SJSA1 (cell line): Measurements from ENCODE around the gene SCYL1. TPM values are rescaled to one million over a fixed set of nuclear protein-coding genes. Genes with fewer than 3 reads are reported as not detected.

Experiments used
- DNase-seq, 2 experiments: peaks; one replicate each; pipeline ENCODE4 v3.0.0-alpha.2; 2015 to 2020; ENCODE audit warnings: low spot score in 2 of 2, low read depth in 1 of 2
- H3K27ac ChIP-seq: fragments of 250-450 bp; sonication (Bioruptor Pico); 2 replicates; pipeline ENCODE4 v1.5.1; 2020; ENCODE audit warnings: mild to moderate bottlenecking, moderate library complexity
- H3K27me3 ChIP-seq: fragments of 250-450 bp; sonication (Bioruptor Pico); replicated peaks from 2 replicates; pipeline ENCODE4 v1.5.1; 2020; ENCODE audit warnings: mild to moderate bottlenecking, moderate library complexity
- H3K36me3 ChIP-seq: fragments of 250-450 bp; sonication (Bioruptor Pico); 2 replicates; pipeline ENCODE4 v1.5.1; 2020; ENCODE audit warnings: mild to moderate bottlenecking
- H3K4me1 ChIP-seq: fragments of 250-450 bp; sonication (Bioruptor Pico); replicated peaks from 2 replicates; pipeline ENCODE4 v1.6.1; 2021; ENCODE audit warnings: mild to moderate bottlenecking
- H3K4me3 ChIP-seq: fragments of 250-450 bp; sonication (Bioruptor Pico); 2 replicates; pipeline ENCODE4 v1.5.1; 2020; ENCODE audit warnings: mild to moderate bottlenecking
- H3K9me3 ChIP-seq: fragments of 250-450 bp; sonication (Bioruptor Pico); replicated peaks from 2 replicates; pipeline ENCODE4 v1.5.1; 2020; ENCODE audit warnings: mild to moderate bottlenecking
- total RNA-seq: library from RNA; depleted of rRNA; stranded (reverse); fragments of >200 nt; shearing (Covaris generic); gene quantifications from 2 replicates; pipeline ENCODE4 v1.2.3, GENCODE V29; 2014; rRNA removed

The SCYL1 gene
- total RNA-seq, result 103 and 130 TPM in 2 replicates

GRCh38 chr11:65524741-65525545 is at the start of gene SCYL1:
Gene SCYL1 (plus strand): TSS chr11:65525083. CDS start chr11:65525154, 71 bp downstream.
- peak within 1 kb of the TSS; percentile 98 for H3K4me3 ChIP-seq
- DNase-seq, result peak; percentile 88

GRCh38 chr11:65476632-65477148 is 48.2 kb upstream of the SCYL1 start:
- DNase-seq, result no peak
- Histone ChIP-seq H3K4me3 (peak overlapping the region; percentile 66), H3K27me3 (no peaks in the 10 kb centered on the region), H3K27ac (peak overlapping the region; percentile 93), H3K9me3 (no peaks in the 10 kb centered on the region), H3K36me3 (peaks cover 10% of the 10 kb centered on the region), H3K4me1 (peaks cover 75% of the 10 kb centered on the region)

More at GRCh38 chr11:65524741-65525545, at the start of gene SCYL1:
- Histone ChIP-seq H3K27ac (peak within 1 kb of the TSS; percentile 84), H3K4me1 (peaks cover 18% of the 10 kb centered on the region), H3K36me3 (peaks cover 51% of the 10 kb centered on the region), H3K9me3 (0 out of 2 replicates have a peak, but pooled peaks cover 2% of the 10 kb centered on the region), H3K27me3 (no peaks in the 10 kb centered on the region)

GRCh38 chr11:65477149-65477965 is 47.5 kb upstream of the SCYL1 start:
- no peaks in the 10 kb centered on the region for H3K27me3 ChIP-seq
- H3K27ac ChIP-seq, result peak overlapping the region; percentile 93
- DNase-seq, result peak; percentile 99
- peaks cover 10% of the 10 kb centered on the region for H3K36me3 ChIP-seq
- H3K4me3 ChIP-seq, result peak overlapping the region; percentile 66
- peaks cover 75% of the 10 kb centered on the region for H3K4me1 ChIP-seq
- no peaks in the 10 kb centered on the region for H3K9me3 ChIP-seq

GRCh38 chr11:65478388-65479183 is 46.3 kb upstream of the SCYL1 start:
- no peaks in the 10 kb centered on the region for H3K27me3 ChIP-seq
- H3K4me1 ChIP-seq, result peaks cover 67% of the 10 kb centered on the region
- no peak overlapping the region for H3K4me3 ChIP-seq
- no peak for DNase-seq
- H3K36me3 ChIP-seq, result peaks cover 10% of the 10 kb centered on the region
- no peaks in the 10 kb centered on the region for H3K9me3 ChIP-seq
- peak overlapping the region; percentile 65 for H3K27ac ChIP-seq

GRCh38 chr11:65479184-65480145 is 45.4 kb upstream of the SCYL1 start:
- no peak overlapping the region for H3K4me3 ChIP-seq
- H3K27me3 ChIP-seq, result no peaks in the 10 kb centered on the region
- peaks cover 65% of the 10 kb centered on the region for H3K4me1 ChIP-seq
- H3K36me3 ChIP-seq, result peaks cover 10% of the 10 kb centered on the region
- peak overlapping the region; percentile 65 for H3K27ac ChIP-seq
- DNase-seq, result peak; percentile 86 to 88
- no peaks in the 10 kb centered on the region for H3K9me3 ChIP-seq

GRCh38 chr11:65482306-65482850 is 42.5 kb upstream of the SCYL1 start:
- H3K4me3 ChIP-seq, result no peak overlapping the region
- H3K36me3 ChIP-seq, result no peaks in the 10 kb centered on the region
- no peaks in the 10 kb centered on the region for H3K9me3 ChIP-seq
- no peaks in the 10 kb centered on the region for H3K27me3 ChIP-seq
- H3K4me1 ChIP-seq, result peaks cover 70% of the 10 kb centered on the region
- peak overlapping the region; percentile 65 for H3K27ac ChIP-seq
- peak in 1 of 2 experiments; percentile 67 for DNase-seq

- DNase-seq, result no peak
These were observed 39.0 kb upstream of the SCYL1 start for GRCh38 chr11:65485920-65486219.

GRCh38 chr11:65486570-65487466 is 38.1 kb upstream of the SCYL1 start:
- DNase-seq, result no peak
- no peak overlapping the region for H3K4me3 ChIP-seq
- H3K9me3 ChIP-seq, result no peaks in the 10 kb centered on the region
- H3K27ac ChIP-seq, result peak overlapping the region; percentile 92
- H3K4me1 ChIP-seq, result peaks cover 72% of the 10 kb centered on the region
- H3K36me3 ChIP-seq, result no peaks in the 10 kb centered on the region
- H3K27me3 ChIP-seq, result no peaks in the 10 kb centered on the region

More at GRCh38 chr11:65485920-65486219, 39.0 kb upstream of the SCYL1 start:
- Histone ChIP-seq H3K36me3 (no peaks in the 10 kb centered on the region), H3K27ac (no peak overlapping the region), H3K27me3 (no peaks in the 10 kb centered on the region), H3K9me3 (no peaks in the 10 kb centered on the region), H3K4me1 (peaks cover 72% of the 10 kb centered on the region), H3K4me3 (no peak overlapping the region)

GRCh38 chr11:65487467-65488272 is 37.2 kb upstream of the SCYL1 start:
- Histone ChIP-seq H3K36me3 (no peaks in the 10 kb centered on the region), H3K9me3 (no peaks in the 10 kb centered on the region), H3K27me3 (no peaks in the 10 kb centered on the region), H3K4me1 (peaks cover 72% of the 10 kb centered on the region), H3K4me3 (no peak overlapping the region), H3K27ac (peak overlapping the region; percentile 92)
- DNase-seq, result peak; percentile 99 to 100

GRCh38 chr11:65488273-65489034 is 36.4 kb upstream of the SCYL1 start:
- no peak overlapping the region for H3K4me3 ChIP-seq
- no peaks in the 10 kb centered on the region for H3K36me3 ChIP-seq
- peak overlapping the region; percentile 92 for H3K27ac ChIP-seq
- DNase-seq, result peak; percentile 82 to 87
- H3K9me3 ChIP-seq, result no peaks in the 10 kb centered on the region
- no peaks in the 10 kb centered on the region for H3K27me3 ChIP-seq
- H3K4me1 ChIP-seq, result peaks cover 79% of the 10 kb centered on the region
